ENCODE data around the gene GPX3. TPM values are rescaled to one million over a fixed set of nuclear protein-coding genes. Genes with fewer than 3 reads are reported as not detected.

The GPX3 gene
- total and polyA plus RNA-seq, 2 experiments from 2014 or later, result 28.0 to 48.9 TPM

GRCh38 chr5:151058891-151059489 lies 38.6 kb downstream of the GPX3 start (continued):
- TF ChIP-seq, protein P1, sequence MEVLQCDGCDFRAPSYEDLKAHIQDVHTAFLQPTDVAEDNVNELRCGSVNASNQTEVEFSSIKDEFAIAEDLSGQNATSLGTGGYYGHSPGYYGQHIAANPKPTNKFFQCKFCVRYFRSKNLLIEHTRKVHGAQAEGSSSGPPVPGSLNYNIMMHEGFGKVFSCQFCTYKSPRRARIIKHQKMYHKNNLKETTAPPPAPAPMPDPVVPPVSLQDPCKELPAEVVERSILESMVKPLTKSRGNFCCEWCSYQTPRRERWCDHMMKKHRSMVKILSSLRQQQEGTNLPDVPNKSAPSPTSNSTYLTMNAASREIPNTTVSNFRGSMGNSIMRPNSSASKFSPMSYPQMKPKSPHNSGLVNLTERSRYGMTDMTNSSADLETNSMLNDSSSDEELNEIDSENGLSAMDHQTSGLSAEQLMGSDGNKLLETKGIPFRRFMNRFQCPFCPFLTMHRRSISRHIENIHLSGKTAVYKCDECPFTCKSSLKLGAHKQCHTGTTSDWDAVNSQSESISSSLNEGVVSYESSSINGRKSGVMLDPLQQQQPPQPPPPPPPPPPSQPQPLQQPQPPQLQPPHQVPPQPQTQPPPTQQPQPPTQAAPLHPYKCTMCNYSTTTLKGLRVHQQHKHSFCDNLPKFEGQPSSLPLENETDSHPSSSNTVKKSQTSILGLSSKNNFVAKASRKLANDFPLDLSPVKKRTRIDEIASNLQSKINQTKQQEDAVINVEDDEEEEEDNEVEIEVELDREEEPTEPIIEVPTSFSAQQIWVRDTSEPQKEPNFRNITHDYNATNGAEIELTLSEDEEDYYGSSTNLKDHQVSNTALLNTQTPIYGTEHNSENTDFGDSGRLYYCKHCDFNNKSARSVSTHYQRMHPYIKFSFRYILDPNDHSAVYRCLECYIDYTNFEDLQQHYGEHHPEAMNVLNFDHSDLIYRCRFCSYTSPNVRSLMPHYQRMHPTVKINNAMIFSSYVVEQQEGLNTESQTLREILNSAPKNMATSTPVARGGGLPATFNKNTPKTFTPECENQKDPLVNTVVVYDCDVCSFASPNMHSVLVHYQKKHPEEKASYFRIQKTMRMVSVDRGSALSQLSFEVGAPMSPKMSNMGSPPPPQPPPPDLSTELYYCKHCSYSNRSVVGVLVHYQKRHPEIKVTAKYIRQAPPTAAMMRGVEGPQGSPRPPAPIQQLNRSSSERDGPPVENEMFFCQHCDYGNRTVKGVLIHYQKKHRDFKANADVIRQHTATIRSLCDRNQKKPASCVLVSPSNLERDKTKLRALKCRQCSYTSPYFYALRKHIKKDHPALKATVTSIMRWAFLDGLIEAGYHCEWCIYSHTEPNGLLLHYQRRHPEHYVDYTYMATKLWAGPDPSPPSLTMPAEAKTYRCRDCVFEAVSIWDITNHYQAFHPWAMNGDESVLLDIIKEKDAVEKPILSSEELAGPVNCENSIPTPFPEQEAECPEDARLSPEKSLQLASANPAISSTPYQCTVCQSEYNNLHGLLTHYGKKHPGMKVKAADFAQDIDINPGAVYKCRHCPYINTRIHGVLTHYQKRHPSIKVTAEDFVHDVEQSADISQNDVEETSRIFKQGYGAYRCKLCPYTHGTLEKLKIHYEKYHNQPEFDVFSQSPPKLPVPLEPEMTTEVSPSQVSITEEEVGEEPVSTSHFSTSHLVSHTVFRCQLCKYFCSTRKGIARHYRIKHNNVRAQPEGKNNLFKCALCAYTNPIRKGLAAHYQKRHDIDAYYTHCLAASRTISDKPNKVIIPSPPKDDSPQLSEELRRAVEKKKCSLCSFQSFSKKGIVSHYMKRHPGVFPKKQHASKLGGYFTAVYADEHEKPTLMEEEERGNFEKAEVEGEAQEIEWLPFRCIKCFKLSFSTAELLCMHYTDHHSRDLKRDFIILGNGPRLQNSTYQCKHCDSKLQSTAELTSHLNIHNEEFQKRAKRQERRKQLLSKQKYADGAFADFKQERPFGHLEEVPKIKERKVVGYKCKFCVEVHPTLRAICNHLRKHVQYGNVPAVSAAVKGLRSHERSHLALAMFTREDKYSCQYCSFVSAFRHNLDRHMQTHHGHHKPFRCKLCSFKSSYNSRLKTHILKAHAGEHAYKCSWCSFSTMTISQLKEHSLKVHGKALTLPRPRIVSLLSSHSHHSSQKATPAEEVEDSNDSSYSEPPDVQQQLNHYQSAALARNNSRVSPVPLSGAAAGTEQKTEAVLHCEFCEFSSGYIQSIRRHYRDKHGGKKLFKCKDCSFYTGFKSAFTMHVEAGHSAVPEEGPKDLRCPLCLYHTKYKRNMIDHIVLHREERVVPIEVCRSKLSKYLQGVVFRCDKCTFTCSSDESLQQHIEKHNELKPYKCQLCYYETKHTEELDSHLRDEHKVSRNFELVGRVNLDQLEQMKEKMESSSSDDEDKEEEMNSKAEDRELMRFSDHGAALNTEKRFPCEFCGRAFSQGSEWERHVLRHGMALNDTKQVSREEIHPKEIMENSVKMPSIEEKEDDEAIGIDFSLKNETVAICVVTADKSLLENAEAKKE (CRISPR knock-in tag; IDR thresholded peaks at IDR 0.05), result no peak
- no peak for TF ChIP-seq CREB1 (CRISPR knock-in tag; IDR thresholded peaks at IDR 0.05; ENCODE audit: low read depth)
- TF ChIP-seq EZH2 (IDR thresholded peaks at IDR 0.05; ENCODE audit: low read depth, unreplicated experiment), result no peak

- Mint-ChIP-seq H3K36me3 (ENCODE audit: low read depth) (peaks cover 8% of the 10 kb centered on the region; the same call in 2 of the 3 replicates), H3K27me3 (ENCODE audit: insufficient read depth, low read depth, poor library complexity) (peaks cover 2% of the 10 kb centered on the region), H3K9me3 (no peaks in the 10 kb centered on the region), H3K4me3 (no peak overlapping the region), H3K4me1 (no peaks in the 10 kb centered on the region), H3K27ac (no peak overlapping the region; the same call in 1 of the 2 replicates)
- no peaks in the 10 kb centered on the region for H3K9me2 ChIP-seq (ENCODE audit: insufficient read depth)
- H3K4me2 ChIP-seq, result no peak overlapping the region
- no peaks in the 10 kb centered on the region for H3K27me3 ChIP-seq (ENCODE audit: insufficient read depth)
- H3K27ac ChIP-seq (ENCODE audit: low read depth), result no peak overlapping the region
- DNase-seq (ENCODE audit: low spot score) (no peak), ATAC-seq (no peak)
- no peaks in the 10 kb centered on the region for H3F3A ChIP-seq (replicated peaks; ENCODE audit: low read depth)
- H4K20me1 ChIP-seq (replicated peaks; ENCODE audit: insufficient read depth), result no peaks in the 10 kb centered on the region; the same call in 1 of the 2 replicates
- H3K79me2 ChIP-seq (replicated peaks; ENCODE audit: insufficient read depth), result peaks cover 5% of the 10 kb centered on the region; the same call in 1 of the 2 replicates
- TF ChIP-seq NANOG (IDR thresholded peaks at IDR 0.05; ENCODE audit: borderline replicate concordance), result no peak
- H3K4me3 ChIP-seq, result no peak overlapping the region
- H2AFZ ChIP-seq, result no peak overlapping the region
- no peaks in the 10 kb centered on the region for H3K4me1 ChIP-seq (ENCODE audit: insufficient read depth)
- no peaks in the 10 kb centered on the region for H3K36me3 ChIP-seq (ENCODE audit: insufficient read depth)
These were observed 40.4 kb downstream of the GPX3 start for GRCh38 chr5:151060742-151061141.
